C4-2B (cell line): ENCODE results near the gene PARP1.

ENCODE experiments used
- CTCF ChIP-seq: fragments of 450-650 bp; conservative IDR thresholded peaks from 2 replicates; pipeline ENCODE4 v1.5.1; 2017; ENCODE audit warnings: mild to moderate bottlenecking
- ZFX ChIP-seq: fragments of 450-650 bp; IDR thresholded peaks from 2 replicates; pipeline ENCODE4 v1.6.1; 2017

- TF ChIP-seq CTCF = no peak
- TF ChIP-seq ZFX = no peak
Observed at GRCh38 chr1:226454349-226454748, 46.5 kb upstream of the PARP1 start.
